HuH-7.5 (cell line): ENCODE measurements around the gene MYO1B.

Experiments
- DNase-seq: peaks from one replicate; pipeline ENCODE4 v3.0.0; 2011; ENCODE audit warnings: low spot score

The MYO1B gene

GRCh38 chr2:191245046-191245868 is at the start of gene MYO1B:
Gene MYO1B (plus strand): TSS chr2:191245404. CDS start chr2:191276896, 31,492 bp downstream.
- peak; percentile 60 for DNase-seq

- no peak for DNase-seq
These were observed 48.1 kb upstream of the MYO1B start for GRCh38 chr2:191197096-191197495.

DNA sequence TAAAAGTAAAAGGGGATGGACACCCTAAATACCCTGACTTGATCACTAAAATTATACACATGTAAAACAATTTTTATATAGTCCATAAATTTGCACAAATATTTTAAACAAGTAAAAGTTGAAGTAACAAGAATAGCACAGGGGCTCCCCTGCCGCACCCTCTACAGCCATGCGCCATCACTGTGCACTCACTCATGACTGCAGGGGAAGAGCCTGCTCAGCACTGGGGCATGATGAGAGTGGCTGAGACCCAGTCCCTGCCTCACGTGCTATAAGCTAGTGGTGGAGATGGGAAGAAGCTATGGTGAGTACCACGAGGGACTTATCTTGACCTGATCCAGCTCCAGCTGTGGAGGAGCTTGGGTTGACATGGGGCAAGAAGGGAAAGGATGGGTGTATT is 46.9 kb upstream of the MYO1B start:
- no peak for DNase-seq

- no peak for DNase-seq
These were observed 45.2 kb upstream of the MYO1B start for GRCh38 chr2:191199929-191200512.

GRCh38 chr2:191200910-191201309 is 44.3 kb upstream of the MYO1B start:
- no peak for DNase-seq

DNA sequence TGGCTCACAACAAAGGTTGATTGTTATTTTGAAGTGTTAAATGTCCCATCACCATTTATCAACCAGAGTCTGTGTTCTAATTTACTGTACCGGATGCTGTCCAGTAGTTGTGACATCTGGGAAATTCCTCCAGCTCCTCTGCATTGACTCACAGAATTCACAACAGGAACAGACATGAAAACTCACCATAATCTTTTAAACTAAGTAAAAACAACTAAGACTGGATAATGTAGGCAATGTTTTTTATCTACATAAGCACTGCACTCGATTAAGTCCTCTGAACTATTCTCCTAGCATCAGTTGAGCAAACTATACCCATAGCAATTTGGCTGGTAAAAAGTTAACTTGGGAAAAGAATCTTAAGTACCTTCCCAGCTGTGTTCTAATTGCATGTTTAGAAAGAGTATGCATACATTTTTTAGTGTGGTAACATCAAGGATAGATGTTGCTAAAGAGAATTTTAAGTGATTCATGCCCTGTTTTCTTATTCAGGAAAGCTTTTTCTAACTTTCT is 42.9 kb upstream of the MYO1B start:
- DNase-seq = no peak

GRCh38 chr2:191202881-191203397 is 42.3 kb upstream of the MYO1B start:
- no peak for DNase-seq

- DNase-seq = no peak
These were observed 40.8 kb upstream of the MYO1B start for GRCh38 chr2:191204433-191204832.

DNA sequence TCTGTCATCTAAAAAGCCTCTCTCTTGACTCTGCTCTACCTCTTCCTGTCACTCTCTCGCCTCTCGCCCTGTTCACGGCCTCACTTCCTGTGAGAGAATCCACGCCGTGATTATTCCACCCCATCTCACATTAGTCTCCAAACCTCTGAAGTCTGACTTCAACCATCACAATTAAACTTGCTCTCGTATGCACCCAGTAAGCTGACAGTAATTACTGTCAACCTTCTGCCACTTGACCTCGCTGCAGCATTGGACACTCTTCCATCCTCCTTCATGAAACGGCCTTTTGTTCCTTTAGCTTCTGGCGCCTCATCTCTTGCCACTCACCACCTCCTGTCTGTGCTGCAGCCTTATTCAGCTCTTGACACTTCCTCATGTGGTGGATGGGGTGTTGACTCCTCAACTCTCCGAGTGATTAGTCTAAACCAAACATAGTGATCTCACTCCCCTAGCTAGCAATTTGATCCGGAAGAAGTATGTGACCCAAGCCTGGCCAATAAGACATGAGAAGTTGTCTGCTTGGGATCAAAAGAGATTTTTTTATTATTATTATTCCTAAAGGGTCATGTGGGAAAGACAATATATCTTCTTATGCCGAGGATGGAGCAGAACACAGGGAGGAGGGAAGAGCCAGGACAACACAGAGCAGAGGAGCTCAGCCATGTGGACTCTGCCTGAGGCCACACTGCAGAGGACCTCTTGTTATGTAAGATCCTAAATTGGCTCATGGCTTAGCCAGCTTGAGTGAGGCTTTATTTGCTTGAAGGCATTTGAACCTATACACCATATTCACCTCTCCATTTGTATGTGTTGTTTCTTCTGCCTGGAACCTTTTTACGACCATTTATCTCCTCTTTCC is 38.4 kb upstream of the MYO1B start:
- DNase-seq = no peak

- DNase-seq = no peak
These were observed 35.9 kb upstream of the MYO1B start for GRCh38 chr2:191209340-191209739.

GRCh38 chr2:191212119-191212518 is 33.1 kb upstream of the MYO1B start:
- no peak for DNase-seq

GRCh38 chr2:191213333-191213732 is 31.9 kb upstream of the MYO1B start:
- DNase-seq = no peak

DNA sequence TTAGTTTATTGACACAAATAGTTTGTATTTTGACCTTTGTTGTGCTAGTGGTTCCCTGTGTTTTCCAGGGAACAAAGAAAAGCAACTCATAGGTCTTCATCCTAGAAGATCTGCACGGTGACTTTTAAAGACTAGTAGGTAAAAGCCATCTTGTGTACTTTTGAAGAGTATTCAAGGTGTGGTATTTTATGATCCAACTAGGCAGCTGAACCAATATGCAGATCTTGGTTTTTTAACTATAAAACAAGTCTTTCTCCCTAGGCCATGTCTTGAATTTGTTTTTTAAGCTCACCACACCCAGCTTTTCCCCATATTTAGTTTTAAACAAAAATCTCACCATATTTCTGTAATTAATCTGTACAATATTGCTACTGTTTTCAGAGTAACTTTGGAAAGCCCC is 30.0 kb upstream of the MYO1B start:
- no peak for DNase-seq

- DNase-seq = no peak
These were observed 29.5 kb upstream of the MYO1B start for GRCh38 chr2:191215666-191216065.

- DNase-seq = no peak
These were observed 27.6 kb upstream of the MYO1B start for GRCh38 chr2:191217580-191217979.

DNA sequence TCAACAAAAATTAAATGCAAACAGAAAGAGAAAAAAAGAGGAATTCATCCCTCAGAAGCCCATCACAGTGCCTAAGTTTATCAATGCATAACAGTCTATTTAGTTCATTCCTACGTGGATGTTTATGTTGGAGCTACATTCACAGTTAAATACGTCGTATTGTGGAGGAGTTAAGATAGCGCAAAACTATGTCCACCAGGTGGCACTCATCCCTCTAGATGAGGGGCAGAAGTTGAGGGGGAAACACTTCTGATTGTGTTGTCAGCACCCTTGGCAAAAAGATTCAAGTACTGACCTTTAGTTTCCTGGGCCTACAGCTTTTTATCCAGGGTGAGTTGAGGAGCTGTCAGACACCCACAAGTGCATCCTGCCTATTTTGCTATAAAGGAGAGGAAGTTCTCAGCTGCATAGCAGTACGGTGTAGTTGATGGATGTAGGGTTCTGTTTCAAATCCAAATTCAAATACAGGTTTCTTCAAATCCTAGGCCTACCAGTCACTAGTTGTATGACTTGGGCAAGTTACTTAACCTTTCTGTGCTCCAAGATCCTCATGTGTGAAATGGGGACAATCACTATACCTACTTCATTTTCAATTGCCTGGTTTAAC is 26.8 kb upstream of the MYO1B start:
- no peak for DNase-seq

DNA sequence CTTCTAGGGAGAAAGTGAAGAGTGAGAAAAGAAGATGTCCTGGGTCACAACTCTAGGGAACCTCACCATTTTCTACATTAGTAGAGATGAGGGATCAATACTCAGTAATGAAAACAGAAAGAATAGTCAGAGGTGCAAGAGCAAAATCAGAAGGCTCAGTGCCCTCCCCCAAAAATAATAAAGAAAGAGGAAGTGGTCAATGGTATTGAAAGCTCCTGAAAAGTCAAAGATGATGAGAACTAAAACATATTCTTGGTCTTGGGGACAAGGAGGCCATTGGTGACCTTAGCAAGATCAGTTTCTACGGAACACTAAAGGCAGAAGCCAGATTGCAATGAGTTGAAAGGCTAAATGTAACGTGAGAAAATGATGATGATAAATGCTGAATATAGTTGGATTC is 24.5 kb upstream of the MYO1B start:
- no peak for DNase-seq

DNA sequence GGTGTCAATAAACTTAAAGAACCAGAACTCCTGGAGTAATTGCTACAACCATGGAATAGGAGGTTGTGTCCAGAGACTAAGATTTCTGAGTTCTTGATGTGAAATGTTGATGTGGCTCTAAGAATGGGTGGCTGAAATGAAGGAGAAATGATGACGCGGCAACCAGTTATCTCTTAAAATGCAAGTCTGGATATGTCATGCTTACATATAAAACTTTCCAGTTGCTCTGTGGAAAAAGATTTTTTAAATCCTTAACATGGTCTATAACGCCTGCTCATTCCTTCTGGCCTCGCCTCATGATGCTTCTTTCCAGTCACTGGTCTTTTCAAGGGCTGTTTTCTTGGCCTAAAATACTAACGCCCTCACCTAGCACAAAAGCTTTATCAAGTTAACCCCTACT is 23.5 kb upstream of the MYO1B start:
- DNase-seq = no peak

GRCh38 chr2:191222507-191222906 is 22.7 kb upstream of the MYO1B start:
- DNase-seq = no peak

DNA sequence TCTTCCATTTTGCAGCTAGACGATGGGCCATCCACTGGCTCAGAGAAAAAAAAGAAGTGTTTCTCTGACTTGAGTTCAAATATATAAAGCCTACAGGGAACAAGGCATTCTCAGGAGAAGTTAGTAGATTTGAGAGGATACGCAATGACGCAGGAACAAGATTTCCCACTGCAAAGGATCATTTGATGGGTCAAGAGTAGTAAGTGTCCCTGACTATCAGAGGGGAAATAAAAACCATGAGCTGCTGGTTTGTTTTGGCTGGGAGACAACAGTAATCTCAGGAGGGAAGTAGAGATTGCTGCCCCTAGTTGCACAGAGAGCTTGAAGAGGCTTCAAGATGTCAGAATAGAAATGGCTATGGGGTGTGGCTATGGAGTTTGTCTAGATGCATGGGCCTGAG is 22.3 kb upstream of the MYO1B start:
- no peak for DNase-seq

- no peak for DNase-seq
These were observed 20.1 kb upstream of the MYO1B start for GRCh38 chr2:191225126-191225525.

GRCh38 chr2:191225690-191226089 is 19.5 kb upstream of the MYO1B start:
- DNase-seq = no peak
